ENCODE data around the gene RIMS1.

DNA sequence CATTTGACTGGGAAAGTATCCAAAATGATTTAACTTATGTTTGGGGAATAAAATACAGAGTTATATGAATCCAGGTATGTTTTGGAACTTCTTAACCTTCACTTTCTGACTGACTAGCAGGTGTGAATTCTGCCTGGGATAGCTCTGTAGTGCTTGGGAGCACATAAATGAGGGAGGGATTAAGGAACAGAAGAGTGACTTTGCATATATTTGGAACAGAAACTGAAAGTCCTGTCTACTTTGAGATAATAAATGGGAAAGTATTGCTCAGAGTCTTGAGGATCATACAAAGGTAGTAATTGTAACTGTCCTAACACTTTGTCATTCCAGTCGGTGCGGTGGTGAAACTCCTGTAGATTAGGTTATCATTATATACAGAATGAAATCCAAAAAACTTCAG is 317.6 kb downstream of the RIMS1 start:
- TF ChIP-seq, protein P1, sequence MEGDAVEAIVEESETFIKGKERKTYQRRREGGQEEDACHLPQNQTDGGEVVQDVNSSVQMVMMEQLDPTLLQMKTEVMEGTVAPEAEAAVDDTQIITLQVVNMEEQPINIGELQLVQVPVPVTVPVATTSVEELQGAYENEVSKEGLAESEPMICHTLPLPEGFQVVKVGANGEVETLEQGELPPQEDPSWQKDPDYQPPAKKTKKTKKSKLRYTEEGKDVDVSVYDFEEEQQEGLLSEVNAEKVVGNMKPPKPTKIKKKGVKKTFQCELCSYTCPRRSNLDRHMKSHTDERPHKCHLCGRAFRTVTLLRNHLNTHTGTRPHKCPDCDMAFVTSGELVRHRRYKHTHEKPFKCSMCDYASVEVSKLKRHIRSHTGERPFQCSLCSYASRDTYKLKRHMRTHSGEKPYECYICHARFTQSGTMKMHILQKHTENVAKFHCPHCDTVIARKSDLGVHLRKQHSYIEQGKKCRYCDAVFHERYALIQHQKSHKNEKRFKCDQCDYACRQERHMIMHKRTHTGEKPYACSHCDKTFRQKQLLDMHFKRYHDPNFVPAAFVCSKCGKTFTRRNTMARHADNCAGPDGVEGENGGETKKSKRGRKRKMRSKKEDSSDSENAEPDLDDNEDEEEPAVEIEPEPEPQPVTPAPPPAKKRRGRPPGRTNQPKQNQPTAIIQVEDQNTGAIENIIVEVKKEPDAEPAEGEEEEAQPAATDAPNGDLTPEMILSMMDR (IDR thresholded peaks at IDR 0.05; ENCODE audit: low read length), result no peak
- no peak for TF ChIP-seq EZH2 (IDR thresholded peaks at IDR 0.05; ENCODE audit: borderline replicate concordance, low read length)

All from OCI-LY1 (cell line).